ENCODE results near the gene CACNA1C. TPM values are rescaled to one million over a fixed set of nuclear protein-coding genes. Genes with fewer than 3 reads are reported as not detected.

Gene CACNA1C
- total RNA-seq, 2 donors from 2014 or later, result 70.0 to 127 TPM

GRCh38 chr12:2567711-2568110 is 514.9 kb downstream of the CACNA1C start:
- H3K27me3 ChIP-seq (replicated peaks; ENCODE audit: insufficient read depth), result no peaks in the 10 kb centered on the region
- H3K4me3 ChIP-seq, result no peak overlapping the region
- ATAC-seq (ENCODE audit: insufficient number of reproducible peaks, low FRiP score, low read depth) (no peak), DNase-seq (ENCODE audit: low spot score) (no peak)
- H3K9me3 ChIP-seq, result no peaks in the 10 kb centered on the region
- no peak overlapping the region for H3K27ac ChIP-seq
- no peak for TF ChIP-seq CTCF (IDR thresholded peaks at IDR 0.05)
- no peaks in the 10 kb centered on the region for H3K4me1 ChIP-seq (ENCODE audit: control insufficient read depth in 1 of 2, low read depth in 2 of 2)
- H3K36me3 ChIP-seq, result peaks cover 34% of the 10 kb centered on the region

- ATAC-seq (ENCODE audit: insufficient number of reproducible peaks, low FRiP score, low read depth), result no peak
- Histone ChIP-seq H3K36me3 (peaks cover 31% of the 10 kb centered on the region), H3K27me3 (replicated peaks; ENCODE audit: insufficient read depth) (no peaks in the 10 kb centered on the region), H3K4me1 (ENCODE audit: control insufficient read depth in 1 of 2, low read depth in 2 of 2) (no peaks in the 10 kb centered on the region), H3K27ac (no peak overlapping the region), H3K4me3 (no peak overlapping the region), H3K9me3 (no peaks in the 10 kb centered on the region)
- no peak for TF ChIP-seq CTCF (IDR thresholded peaks at IDR 0.05)
- DNase-seq (ENCODE audit: low spot score), result no peak
Observed at GRCh38 chr12:2570562-2570961, 517.8 kb downstream of the CACNA1C start.

- Histone ChIP-seq H3K27me3 (replicated peaks; ENCODE audit: insufficient read depth) (no peaks in the 10 kb centered on the region), H3K36me3 (peaks cover 15% of the 10 kb centered on the region)
Observed at GRCh38 chr12:2574355-2574935, 521.7 kb downstream of the CACNA1C start.

GRCh38 chr12:2575245-2575644 is 522.5 kb downstream of the CACNA1C start:
- Histone ChIP-seq H3K9me3 (no peaks in the 10 kb centered on the region), H3K4me3 (no peak overlapping the region), H3K27me3 (replicated peaks; ENCODE audit: insufficient read depth) (no peaks in the 10 kb centered on the region), H3K27ac (no peak overlapping the region), H3K4me1 (ENCODE audit: control insufficient read depth in 1 of 2, low read depth in 2 of 2) (no peaks in the 10 kb centered on the region), H3K36me3 (peaks cover 9% of the 10 kb centered on the region)
- no peak for TF ChIP-seq CTCF (IDR thresholded peaks at IDR 0.05)
- ATAC-seq (ENCODE audit: insufficient number of reproducible peaks, low FRiP score, low read depth) (no peak), DNase-seq (ENCODE audit: low spot score) (no peak)

More at GRCh38 chr12:2574355-2574935, 521.7 kb downstream of the CACNA1C start:
- ATAC-seq (ENCODE audit: insufficient number of reproducible peaks, low FRiP score, low read depth) (no peak), DNase-seq (ENCODE audit: low spot score) (no peak)
- H3K27ac ChIP-seq, result no peak overlapping the region
- no peaks in the 10 kb centered on the region for H3K9me3 ChIP-seq
- no peak overlapping the region for H3K4me3 ChIP-seq
- H3K4me1 ChIP-seq (ENCODE audit: control insufficient read depth in 1 of 2, low read depth in 2 of 2), result no peaks in the 10 kb centered on the region
- TF ChIP-seq CTCF (IDR thresholded peaks at IDR 0.05), result no peak

- no peaks in the 10 kb centered on the region for H3K27me3 ChIP-seq (replicated peaks; ENCODE audit: insufficient read depth)
- H3K9me3 ChIP-seq, result no peaks in the 10 kb centered on the region
- no peak for DNase-seq (ENCODE audit: low spot score)
- peaks cover 3 to 9% of the 10 kb centered on the region in 2 donors for H3K4me1 ChIP-seq (ENCODE audit: control insufficient read depth in 1 of 2, low read depth in 2 of 2)
- H3K27ac ChIP-seq, result no peak overlapping the region
- no peak overlapping the region for H3K4me3 ChIP-seq
- no peak for ATAC-seq (ENCODE audit: insufficient number of reproducible peaks, low FRiP score, low read depth)
- TF ChIP-seq CTCF (IDR thresholded peaks at IDR 0.05), result no peak
- H3K36me3 ChIP-seq, result peaks cover 6% of the 10 kb centered on the region
Observed at GRCh38 chr12:2578211-2578610, 525.4 kb downstream of the CACNA1C start.

Data from thoracic aorta (tissue), 2 donors.